WTC11 (cell line): Measurements from ENCODE around the gene SSR1. TPM values are rescaled to one million over a fixed set of nuclear protein-coding genes. Genes with fewer than 3 reads are reported as not detected.

Experiments
- ATF1 ChIP-seq: sonication (generic); formaldehyde crosslinking; IDR thresholded peaks from 2 replicates; pipeline ENCODE4 v1.8.1; 2023; ENCODE audit warnings: mild to moderate bottlenecking, moderate library complexity, missing genetic modification reagents
- KAT7 ChIP-seq: sonication (generic); formaldehyde crosslinking; IDR thresholded peaks from 2 replicates; pipeline ENCODE4 v1.8.1; 2023; ENCODE audit warnings: missing genetic modification reagents, mild to moderate bottlenecking, borderline replicate concordance
- MYBL2 ChIP-seq: sonication (generic); formaldehyde crosslinking; IDR thresholded peaks from 2 replicates; pipeline ENCODE4 v1.8.1; 2023; ENCODE audit warnings: mild to moderate bottlenecking, moderate library complexity, missing genetic modification reagents
- PRDM15 ChIP-seq: sonication (generic); formaldehyde crosslinking; IDR thresholded peaks from 2 replicates; pipeline ENCODE4 v1.8.0; 2022; ENCODE audit warnings: missing genetic modification reagents
- ZNF396 ChIP-seq: fragments of 250-450 bp; sonication (Bioruptor Pico); IDR thresholded peaks from 2 replicates; pipeline ENCODE4 v1.8.0; 2021; ENCODE audit warnings: mild to moderate bottlenecking, moderate library complexity, borderline replicate concordance
- ZNF416 ChIP-seq: fragments of 250-450 bp; sonication (Bioruptor Pico); IDR thresholded peaks from 2 replicates; pipeline ENCODE4 v1.9.0; 2021; ENCODE audit warnings: mild to moderate bottlenecking, inconsistent platforms
- total RNA-seq: library from RNA; stranded (reverse); gene quantifications from 3 replicates; pipeline ENCODE4 v1.2.3, GENCODE V29; 2021
- TF ChIP-seq, protein P1 (sequence below): sonication (generic); formaldehyde crosslinking; IDR thresholded peaks from 2 replicates; pipeline ENCODE4 v1.8.1; 2023; ENCODE audit warnings: mild to moderate bottlenecking, moderate library complexity, missing genetic modification reagents

Gene SSR1
- total RNA-seq, 1 experiment from 2014 or later, result 96.7 TPM

- TF ChIP-seq, protein P1, sequence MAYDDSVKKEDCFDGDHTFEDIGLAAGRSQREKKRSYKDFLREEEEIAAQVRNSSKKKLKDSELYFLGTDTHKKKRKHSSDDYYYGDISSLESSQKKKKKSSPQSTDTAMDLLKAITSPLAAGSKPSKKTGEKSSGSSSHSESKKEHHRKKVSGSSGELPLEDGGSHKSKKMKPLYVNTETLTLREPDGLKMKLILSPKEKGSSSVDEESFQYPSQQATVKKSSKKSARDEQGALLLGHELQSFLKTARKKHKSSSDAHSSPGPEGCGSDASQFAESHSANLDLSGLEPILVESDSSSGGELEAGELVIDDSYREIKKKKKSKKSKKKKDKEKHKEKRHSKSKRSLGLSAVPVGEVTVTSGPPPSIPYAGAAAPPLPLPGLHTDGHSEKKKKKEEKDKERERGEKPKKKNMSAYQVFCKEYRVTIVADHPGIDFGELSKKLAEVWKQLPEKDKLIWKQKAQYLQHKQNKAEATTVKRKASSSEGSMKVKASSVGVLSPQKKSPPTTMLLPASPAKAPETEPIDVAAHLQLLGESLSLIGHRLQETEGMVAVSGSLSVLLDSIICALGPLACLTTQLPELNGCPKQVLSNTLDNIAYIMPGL (CRISPR knock-in tag), result no peak
- TF ChIP-seq MYBL2 (CRISPR knock-in tag), result no peak
- no peak for TF ChIP-seq KAT7 (CRISPR knock-in tag)
- TF ChIP-seq ZNF396 (CRISPR knock-in tag), result no peak
- no peak for TF ChIP-seq ATF1 (CRISPR knock-in tag)
- no peak for TF ChIP-seq ZNF416 (CRISPR knock-in tag)
- TF ChIP-seq PRDM15 (CRISPR knock-in tag), result no peak
Observed at GRCh38 chr6:7218406-7218988, 94.5 kb downstream of the SSR1 start (continued).

Other genes starting within 250 kb of the SSR1 start
- gene RREB1, start 205.2 kb downstream of the SSR1 start, total RNA-seq, result 38.5 to 39.4 TPM (median 39.4 TPM) in 3 replicates
- 0.07 to 0.30 TPM (median 0.11 TPM) in 3 replicates for gene CAGE1, start 76.5 kb upstream of the SSR1 start, total RNA-seq
- 16.7 to 25.6 TPM (median 20.2 TPM) in 3 replicates for gene RIOK1, start 76.6 kb upstream of the SSR1 start, total RNA-seq
- 74.5 to 77.0 TPM (median 76.1 TPM) in 3 replicates for gene DSP, start 228.5 kb upstream of the SSR1 start, total RNA-seq